GM12878 (cell line): ENCODE results near the gene ATP8A1. TPM values are rescaled to one million over a fixed set of nuclear protein-coding genes. Genes with fewer than 3 reads are reported as not detected.

Experiments
- BCL11A ChIP-seq: IDR thresholded peaks from 2 replicates; pipeline ENCODE4 v1.6.1; 2011; ENCODE audit warnings: low read depth, low read length
- BMI1 ChIP-seq: fragments of 450-650 bp; IDR thresholded peaks from 2 replicates; pipeline ENCODE4 v1.6.1; 2016; ENCODE audit warnings: mild to moderate bottlenecking, moderate library complexity, borderline replicate concordance
- CBFB ChIP-seq: IDR thresholded peaks from 2 replicates; pipeline ENCODE4 v1.6.1; 2016; ENCODE audit warnings: antibody characterized with exemption, low read depth
- CBX5 ChIP-seq: sonication (generic); IDR thresholded peaks from 2 replicates; pipeline ENCODE4 v1.6.1; 2016; ENCODE audit warnings: low read depth, moderate library complexity, mild to moderate bottlenecking, inconsistent platforms
- CHD2 ChIP-seq: IDR thresholded peaks from 2 replicates; pipeline ENCODE4 v1.6.1; 2011; ENCODE audit warnings: low read depth, low read length, improper control_type of control experiment, borderline replicate concordance
- CREB1 ChIP-seq: IDR thresholded peaks from 2 replicates; pipeline ENCODE4 v1.6.1; 2012; ENCODE audit warnings: low read depth, mild to moderate bottlenecking, inconsistent platforms
- EED ChIP-seq: sonication (generic); IDR thresholded peaks from 2 replicates; pipeline ENCODE4 v1.6.1; 2016; ENCODE audit warnings: antibody characterized with exemption, low read depth
- KLF5 ChIP-seq: fragments of 450-650 bp; IDR thresholded peaks from 2 replicates; pipeline ENCODE4 v1.6.1; 2014; ENCODE audit warnings: mild to moderate bottlenecking; ENCODE audit not compliant: partially characterized antibody
- NRF1 ChIP-seq: conservative IDR thresholded peaks from 2 replicates; pipeline ENCODE4 v1.6.1; 2011; ENCODE audit warnings: mild to moderate bottlenecking, low read depth, low read length, improper control_type of control experiment
- PML ChIP-seq: IDR thresholded peaks from 2 replicates; pipeline ENCODE4 v1.6.1; 2012; ENCODE audit warnings: low read length, inconsistent platforms
- POLR2A ChIP-seq: IDR thresholded peaks from 2 replicates; pipeline ENCODE4 v1.6.1; 2011; ENCODE audit warnings: low read depth, mild to moderate bottlenecking, low read length
- POLR2AphosphoS2 ChIP-seq: IDR thresholded peaks from 2 replicates; pipeline ENCODE4 v1.6.1; 2011; ENCODE audit warnings: low read depth, mild to moderate bottlenecking, low read length, improper control_type of control experiment, moderate library complexity
- RAD51 ChIP-seq: fragments of 450-650 bp; IDR thresholded peaks from 2 replicates; pipeline ENCODE4 v1.6.1; 2016; ENCODE audit warnings: moderate library complexity, mild to moderate bottlenecking, inconsistent platforms
- SMARCA5 ChIP-seq: fragments of 450-650 bp; IDR thresholded peaks from 2 replicates; pipeline ENCODE4 v1.6.1; 2017; ENCODE audit warnings: mild to moderate bottlenecking
- SUPT20H ChIP-seq: IDR thresholded peaks from 2 replicates; pipeline ENCODE4 v1.6.1; 2011; ENCODE audit warnings: low read depth, mild to moderate bottlenecking, low read length, moderate library complexity, borderline replicate concordance; ENCODE audit not compliant: control insufficient read depth
- TBL1XR1 ChIP-seq: IDR thresholded peaks from 2 replicates; pipeline ENCODE4 v1.6.1; 2012; ENCODE audit warnings: low read depth, low read length, improper control_type of control experiment
- WRNIP1 ChIP-seq: IDR thresholded peaks from 2 replicates; pipeline ENCODE4 v1.6.1; 2011; ENCODE audit warnings: low read depth, low read length, improper control_type of control experiment, borderline replicate concordance
- YY1 ChIP-seq: IDR thresholded peaks from 2 replicates; pipeline ENCODE4 v1.6.1; 2011; ENCODE audit warnings: low read depth, mild to moderate bottlenecking, low read length
- ZNF622 ChIP-seq: fragments of 450-650 bp; IDR thresholded peaks from 2 replicates; pipeline ENCODE4 v1.6.1; 2017; ENCODE audit warnings: mild to moderate bottlenecking, inconsistent platforms
- polyA plus RNA-seq, 11 experiments: library from polyadenylated mRNA; depleted of rRNA in 4 of 11; unstranded in 6 of 11; stranded (reverse) in 5 of 11; fragments of >200 nt; fragmentation: Nextera tagmentation in 4 of 11; fragmentation: Illumina TruSeq in 1 of 11; extraction: Ambion mirVana in 4 of 11; extraction: Trizol in 1 of 11; gene quantifications; 1 replicate in 1 of 11; 2 replicates in 10 of 11; pipeline versions ENCODE4 v1.2.1 to v1.2.3, GENCODE V29; 2011 to 2016; ENCODE audit warnings: inconsistent platforms in 2 of 11, missing spikeins in 2 of 11, low read depth in 1 of 11
- total RNA-seq, 4 experiments: library from RNA; depleted of rRNA in 3 of 4; stranded (reverse); fragments of >200 nt in 3 of 4; fragmentation: Illumina TruSeq in 1 of 4; extraction: Trizol in 1 of 4; gene quantifications; 2 replicates each; pipeline versions ENCODE4 v1.2.1 to v1.2.3, GENCODE V29; 2013 to 2021
- TF ChIP-seq, protein P1 (sequence below), 3 experiments: IDR thresholded peaks in 2 of 3; conservative IDR thresholded peaks in 1 of 3; 2 replicates each; pipeline ENCODE4 v1.5.1; 2011; ENCODE audit warnings: low read depth in 3 of 3, low read length in 3 of 3, mild to moderate bottlenecking in 3 of 3, control low read depth in 2 of 3, moderate library complexity in 2 of 3, inconsistent platforms in 1 of 3, mixed read lengths in 1 of 3; ENCODE audit not compliant: control insufficient read depth in 2 of 3, insufficient read depth in 1 of 3; ENCODE audit errors: extremely low read depth in 1 of 3
- TF ChIP-seq, protein P2 (sequence below): fragments of 450-650 bp; conservative IDR thresholded peaks from 2 replicates; pipeline ENCODE4 v1.6.1; 2017; ENCODE audit warnings: mild to moderate bottlenecking, moderate library complexity
- TF ChIP-seq, protein P3 (sequence below): fragments of 450-650 bp; IDR thresholded peaks from 2 replicates; pipeline ENCODE4 v1.6.1; 2017; ENCODE audit warnings: mild to moderate bottlenecking, moderate library complexity

The ATP8A1 gene
- total and polyA plus RNA-seq, 10 of the 15 experiments (the other 5 are each of a cell fraction or from before 2014, with no cell fraction given) = 9.0 to 116 (median 37.3) TPM

DNA sequence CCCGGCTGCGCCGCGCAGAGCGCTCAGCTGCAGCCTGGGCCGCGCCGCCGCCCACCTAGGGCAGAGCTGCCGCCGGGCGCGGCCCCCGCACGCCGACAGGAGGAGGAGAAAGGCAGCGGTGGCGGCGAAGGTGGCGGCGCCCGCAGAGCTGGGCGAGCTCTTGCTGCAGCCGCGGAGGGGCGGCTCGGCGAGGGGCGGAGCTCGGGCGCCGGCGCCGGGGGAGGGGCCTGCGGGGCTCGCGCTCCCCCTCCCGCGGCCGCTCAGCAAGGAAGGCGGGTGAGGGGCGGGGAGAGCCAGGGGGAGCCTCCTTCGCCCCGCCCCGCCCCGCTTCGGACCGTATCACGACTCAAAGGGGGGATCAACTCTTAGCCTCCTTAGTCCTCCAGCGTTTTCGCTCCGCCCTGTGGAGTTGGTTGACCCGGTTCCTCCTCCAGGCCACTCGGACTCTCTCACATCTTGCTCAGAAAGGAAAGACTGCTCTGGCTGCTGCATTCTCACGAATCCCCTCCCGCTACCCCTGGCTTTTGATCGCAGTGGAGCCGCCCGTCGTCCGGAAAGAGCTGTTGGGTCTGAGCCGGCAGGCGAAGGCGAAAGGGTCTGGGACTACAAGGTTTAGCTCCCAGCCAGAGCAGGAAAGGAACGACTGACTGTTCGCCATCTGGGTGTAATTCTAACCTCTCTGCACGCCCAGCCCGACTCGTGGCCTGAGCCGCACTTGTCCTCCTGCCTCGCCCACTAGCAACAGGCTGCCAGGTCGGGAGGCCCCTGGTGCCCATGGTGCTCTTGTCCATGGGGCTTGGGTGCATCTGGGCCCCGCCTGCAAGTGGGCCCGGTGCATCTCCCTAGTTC, at the start of gene ATP8A1 (continued):
- peak; percentile 46; the same call in 1 of the 2 replicates for TF ChIP-seq SMARCA5
- no peak for TF ChIP-seq YY1
- TF ChIP-seq SUPT20H = no peak
- no peak for TF ChIP-seq RAD51
- no peak for TF ChIP-seq WRNIP1
- TF ChIP-seq PML = peak; percentile 89
- 0 out of 2 replicates have a peak, but pooled peaks have one; percentile 31 for TF ChIP-seq CHD2
- 0 out of 2 replicates have a peak, but pooled peaks have one; percentile 20 for TF ChIP-seq BCL11A
- TF ChIP-seq, protein P1, sequence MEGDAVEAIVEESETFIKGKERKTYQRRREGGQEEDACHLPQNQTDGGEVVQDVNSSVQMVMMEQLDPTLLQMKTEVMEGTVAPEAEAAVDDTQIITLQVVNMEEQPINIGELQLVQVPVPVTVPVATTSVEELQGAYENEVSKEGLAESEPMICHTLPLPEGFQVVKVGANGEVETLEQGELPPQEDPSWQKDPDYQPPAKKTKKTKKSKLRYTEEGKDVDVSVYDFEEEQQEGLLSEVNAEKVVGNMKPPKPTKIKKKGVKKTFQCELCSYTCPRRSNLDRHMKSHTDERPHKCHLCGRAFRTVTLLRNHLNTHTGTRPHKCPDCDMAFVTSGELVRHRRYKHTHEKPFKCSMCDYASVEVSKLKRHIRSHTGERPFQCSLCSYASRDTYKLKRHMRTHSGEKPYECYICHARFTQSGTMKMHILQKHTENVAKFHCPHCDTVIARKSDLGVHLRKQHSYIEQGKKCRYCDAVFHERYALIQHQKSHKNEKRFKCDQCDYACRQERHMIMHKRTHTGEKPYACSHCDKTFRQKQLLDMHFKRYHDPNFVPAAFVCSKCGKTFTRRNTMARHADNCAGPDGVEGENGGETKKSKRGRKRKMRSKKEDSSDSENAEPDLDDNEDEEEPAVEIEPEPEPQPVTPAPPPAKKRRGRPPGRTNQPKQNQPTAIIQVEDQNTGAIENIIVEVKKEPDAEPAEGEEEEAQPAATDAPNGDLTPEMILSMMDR (IDR thresholded peaks at IDR 0.05 in 2 of 3, conservative IDR thresholded peaks at IDR 0.05 in 1 of 3; ENCODE audit: control insufficient read depth in 2 of 3, extremely low read depth in 1 of 3, insufficient read depth in 1 of 3, low read depth in 3 of 3, low read length in 3 of 3) = 0 out of 6 replicates have a peak, but pooled peaks of 1 of the 3 experiments have one; percentile 3
- TF ChIP-seq POLR2AphosphoS2 = no peak
- TF ChIP-seq CREB1 = peak; percentile 66
- no peak for TF ChIP-seq EED
- peak; percentile 76; the same call in 1 of the 2 replicates for TF ChIP-seq CBX5
- no peak for TF ChIP-seq TBL1XR1
- TF ChIP-seq, protein P2, sequence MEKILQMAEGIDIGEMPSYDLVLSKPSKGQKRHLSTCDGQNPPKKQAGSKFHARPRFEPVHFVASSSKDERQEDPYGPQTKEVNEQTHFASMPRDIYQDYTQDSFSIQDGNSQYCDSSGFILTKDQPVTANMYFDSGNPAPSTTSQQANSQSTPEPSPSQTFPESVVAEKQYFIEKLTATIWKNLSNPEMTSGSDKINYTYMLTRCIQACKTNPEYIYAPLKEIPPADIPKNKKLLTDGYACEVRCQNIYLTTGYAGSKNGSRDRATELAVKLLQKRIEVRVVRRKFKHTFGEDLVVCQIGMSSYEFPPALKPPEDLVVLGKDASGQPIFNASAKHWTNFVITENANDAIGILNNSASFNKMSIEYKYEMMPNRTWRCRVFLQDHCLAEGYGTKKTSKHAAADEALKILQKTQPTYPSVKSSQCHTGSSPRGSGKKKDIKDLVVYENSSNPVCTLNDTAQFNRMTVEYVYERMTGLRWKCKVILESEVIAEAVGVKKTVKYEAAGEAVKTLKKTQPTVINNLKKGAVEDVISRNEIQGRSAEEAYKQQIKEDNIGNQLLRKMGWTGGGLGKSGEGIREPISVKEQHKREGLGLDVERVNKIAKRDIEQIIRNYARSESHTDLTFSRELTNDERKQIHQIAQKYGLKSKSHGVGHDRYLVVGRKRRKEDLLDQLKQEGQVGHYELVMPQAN = peak; percentile 67; the same call in 1 of the 2 replicates
- peak; percentile 93 for TF ChIP-seq POLR2A
- no peak; the same call in 1 of the 2 replicates for TF ChIP-seq CBFB
- TF ChIP-seq KLF5 = peak; percentile 99
- no peak for TF ChIP-seq ZNF622
- no peak for TF ChIP-seq BMI1
- TF ChIP-seq, protein P3, sequence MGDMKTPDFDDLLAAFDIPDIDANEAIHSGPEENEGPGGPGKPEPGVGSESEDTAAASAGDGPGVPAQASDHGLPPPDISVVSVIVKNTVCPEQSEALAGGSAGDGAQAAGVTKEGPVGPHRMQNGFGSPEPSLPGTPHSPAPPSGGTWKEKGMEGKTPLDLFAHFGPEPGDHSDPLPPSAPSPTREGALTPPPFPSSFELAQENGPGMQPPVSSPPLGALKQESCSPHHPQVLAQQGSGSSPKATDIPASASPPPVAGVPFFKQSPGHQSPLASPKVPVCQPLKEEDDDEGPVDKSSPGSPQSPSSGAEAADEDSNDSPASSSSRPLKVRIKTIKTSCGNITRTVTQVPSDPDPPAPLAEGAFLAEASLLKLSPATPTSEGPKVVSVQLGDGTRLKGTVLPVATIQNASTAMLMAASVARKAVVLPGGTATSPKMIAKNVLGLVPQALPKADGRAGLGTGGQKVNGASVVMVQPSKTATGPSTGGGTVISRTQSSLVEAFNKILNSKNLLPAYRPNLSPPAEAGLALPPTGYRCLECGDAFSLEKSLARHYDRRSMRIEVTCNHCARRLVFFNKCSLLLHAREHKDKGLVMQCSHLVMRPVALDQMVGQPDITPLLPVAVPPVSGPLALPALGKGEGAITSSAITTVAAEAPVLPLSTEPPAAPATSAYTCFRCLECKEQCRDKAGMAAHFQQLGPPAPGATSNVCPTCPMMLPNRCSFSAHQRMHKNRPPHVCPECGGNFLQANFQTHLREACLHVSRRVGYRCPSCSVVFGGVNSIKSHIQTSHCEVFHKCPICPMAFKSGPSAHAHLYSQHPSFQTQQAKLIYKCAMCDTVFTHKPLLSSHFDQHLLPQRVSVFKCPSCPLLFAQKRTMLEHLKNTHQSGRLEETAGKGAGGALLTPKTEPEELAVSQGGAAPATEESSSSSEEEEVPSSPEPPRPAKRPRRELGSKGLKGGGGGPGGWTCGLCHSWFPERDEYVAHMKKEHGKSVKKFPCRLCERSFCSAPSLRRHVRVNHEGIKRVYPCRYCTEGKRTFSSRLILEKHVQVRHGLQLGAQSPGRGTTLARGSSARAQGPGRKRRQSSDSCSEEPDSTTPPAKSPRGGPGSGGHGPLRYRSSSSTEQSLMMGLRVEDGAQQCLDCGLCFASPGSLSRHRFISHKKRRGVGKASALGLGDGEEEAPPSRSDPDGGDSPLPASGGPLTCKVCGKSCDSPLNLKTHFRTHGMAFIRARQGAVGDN = peak; percentile 24
- no peak for TF ChIP-seq NRF1
